BLaER1 treated with 17β-estradiol and CSF1 and Interleukin-3, amounts not matched to agents 10 nM and 100 nM (cell line): ENCODE data around the gene DAD1.

Experiments used
- H3K27ac ChIP-seq, 11 experiments: shearing (Covaris generic); formaldehyde crosslinking; 2 replicates each; pipeline ENCODE4 v1.8.1; 2022
- H3K27me3 ChIP-seq, 11 experiments: shearing (Covaris generic); formaldehyde crosslinking; 2 replicates each; pipeline ENCODE4 v1.8.1; 2022
- H3K36me3 ChIP-seq, 11 experiments: shearing (Covaris generic); formaldehyde crosslinking; 2 replicates each; pipeline ENCODE4 v1.8.1; 2022
- H3K4me1 ChIP-seq, 10 experiments: shearing (Covaris generic); formaldehyde crosslinking; 2 replicates each; pipeline ENCODE4 v1.8.1; 2022
- H3K4me2 ChIP-seq, 11 experiments: shearing (Covaris generic); formaldehyde crosslinking; 2 replicates each; pipeline ENCODE4 v1.8.1; 2022
- H3K4me3 ChIP-seq, 10 experiments: shearing (Covaris generic); formaldehyde crosslinking; 2 replicates each; pipeline ENCODE4 v1.8.1; 2022
- H3K9ac ChIP-seq, 11 experiments: shearing (Covaris generic); formaldehyde crosslinking; 2 replicates each; pipeline ENCODE4 v1.8.1; 2022
- H3K9me3 ChIP-seq, 11 experiments: shearing (Covaris generic); formaldehyde crosslinking; replicated peaks in 1 of 11; 2 replicates each; pipeline ENCODE4 v1.8.1; 2022
- H4K20me1 ChIP-seq, 11 experiments: shearing (Covaris generic); formaldehyde crosslinking; 2 replicates each; pipeline ENCODE4 v1.8.1; 2022
- Cebpa-rat ChIP-seq, 11 experiments: shearing (Covaris generic); IDR thresholded peaks; 2 replicates each; pipeline ENCODE4 v1.8.1; 2022

Gene DAD1

DNA sequence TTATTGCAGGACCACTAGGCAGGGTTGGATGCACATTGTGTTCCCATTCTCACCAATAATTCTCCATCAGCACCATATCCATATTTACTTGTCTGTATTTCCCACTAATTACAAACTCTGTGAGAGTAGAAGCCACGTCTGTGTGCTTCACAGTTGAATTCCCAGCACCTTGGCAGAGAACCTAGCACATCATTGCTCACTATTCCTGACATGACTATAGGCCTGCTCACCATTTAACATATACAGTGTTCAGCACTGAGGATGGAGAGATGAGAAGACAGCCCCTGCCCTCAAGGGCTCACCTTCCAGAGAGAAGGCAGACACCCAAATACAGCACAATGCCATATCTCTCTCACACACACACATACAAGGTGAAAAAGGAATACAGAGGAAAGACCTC, 5.0 kb downstream of the DAD1 start:
- H3K4me3 ChIP-seq = no peak overlapping the region
- no peaks in the 10 kb centered on the region for H3K9me3 ChIP-seq
- no peak for TF ChIP-seq Cebpa-rat (IDR thresholded peaks at IDR 0.05)
- peak overlapping the region in 2 of 11 experiments; percentile 13 to 48; a peak in 1 of 22 replicates for H3K27ac ChIP-seq
- no peaks in the 10 kb centered on the region for H3K27me3 ChIP-seq
- H3K4me2 ChIP-seq = peak overlapping the region; percentile 44 to 97 (median 57)
- peaks cover 49 to 62% (median 58%) of the 10 kb centered on the region in 10 experiments for H3K4me1 ChIP-seq
- H4K20me1 ChIP-seq = peaks cover 0 to 67% (median 22%) of the 10 kb centered on the region in 11 experiments; a peak in 12 of 22 replicates
- H3K36me3 ChIP-seq = peaks cover 13 to 46% (median 24%) of the 10 kb centered on the region in 11 experiments; a peak in 20 of 22 replicates
- peak overlapping the region in 2 of 11 experiments; percentile 30 to 52; a peak in 2 of 22 replicates for H3K9ac ChIP-seq

DNA sequence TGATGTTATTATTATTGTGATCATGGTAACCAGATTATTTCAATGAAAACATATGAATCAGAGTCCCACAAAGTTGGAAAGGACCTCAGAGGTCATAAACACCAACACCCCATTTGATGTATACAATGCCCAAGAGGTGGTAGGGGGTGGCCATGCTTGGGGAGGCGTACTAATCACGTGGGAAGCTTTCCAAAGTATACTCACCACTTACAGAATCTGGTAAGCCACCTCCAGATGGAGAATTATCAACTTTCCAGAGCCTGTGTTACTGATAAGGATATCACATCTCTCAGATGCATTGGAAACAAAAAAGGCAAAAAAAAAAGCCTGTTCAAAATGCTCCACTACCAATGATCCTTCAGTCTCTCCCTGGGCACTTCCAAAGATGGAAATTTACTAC, 8.4 kb downstream of the DAD1 start:
- H3K27ac ChIP-seq = no peak overlapping the region
- H3K4me2 ChIP-seq = no peak overlapping the region
- peaks cover 0 to 96% (median 28%) of the 10 kb centered on the region in 11 experiments; a peak in 12 of 22 replicates for H4K20me1 ChIP-seq
- H3K9ac ChIP-seq = no peak overlapping the region
- H3K9me3 ChIP-seq = 0 out of 22 replicates have a peak, but pooled peaks cover 0 to 3% (median 0%) of the 10 kb centered on the region in 11 experiments
- H3K27me3 ChIP-seq = no peaks in the 10 kb centered on the region
- peaks cover 24 to 36% (median 32%) of the 10 kb centered on the region in 10 experiments for H3K4me1 ChIP-seq
- H3K36me3 ChIP-seq = peaks cover 22 to 71% (median 36%) of the 10 kb centered on the region in 11 experiments
- TF ChIP-seq Cebpa-rat (IDR thresholded peaks at IDR 0.05) = no peak
- H3K4me3 ChIP-seq = no peak overlapping the region

DNA sequence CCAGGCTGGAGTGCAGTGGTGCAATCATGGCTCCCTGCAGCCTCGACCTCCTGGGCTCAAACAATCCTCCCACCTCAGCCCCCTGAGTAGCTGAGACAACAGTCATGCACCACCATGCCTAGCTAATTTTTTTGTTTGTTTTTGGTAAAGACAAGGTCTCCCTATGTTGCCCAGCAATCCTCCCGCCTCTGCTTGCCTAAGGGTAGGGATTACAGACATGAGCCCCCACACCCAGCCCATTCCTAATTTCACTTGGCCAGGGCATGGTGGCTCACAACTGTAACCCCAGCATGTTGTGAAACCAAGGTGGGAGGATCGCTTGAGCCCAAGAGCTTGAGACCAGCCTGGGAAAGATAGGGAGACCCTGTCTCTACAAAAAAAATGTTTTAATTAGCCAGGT, 9.1 kb downstream of the DAD1 start:
- Histone ChIP-seq H3K36me3 (peaks cover 29 to 78% (median 42%) of the 10 kb centered on the region in 11 experiments), H3K4me3 (no peak overlapping the region), H3K4me2 (no peak overlapping the region), H3K27me3 (no peaks in the 10 kb centered on the region), H3K9ac (no peak overlapping the region), H3K9me3 (0 out of 22 replicates have a peak, but pooled peaks cover 0 to 6% (median 0%) of the 10 kb centered on the region in 11 experiments), H3K4me1 (peaks cover 24 to 31% (median 27%) of the 10 kb centered on the region in 10 experiments), H3K27ac (no peak overlapping the region), H4K20me1 (peaks cover 0 to 96% (median 28%) of the 10 kb centered on the region in 11 experiments; a peak in 12 of 22 replicates)
- TF ChIP-seq Cebpa-rat (IDR thresholded peaks at IDR 0.05) = no peak

DNA sequence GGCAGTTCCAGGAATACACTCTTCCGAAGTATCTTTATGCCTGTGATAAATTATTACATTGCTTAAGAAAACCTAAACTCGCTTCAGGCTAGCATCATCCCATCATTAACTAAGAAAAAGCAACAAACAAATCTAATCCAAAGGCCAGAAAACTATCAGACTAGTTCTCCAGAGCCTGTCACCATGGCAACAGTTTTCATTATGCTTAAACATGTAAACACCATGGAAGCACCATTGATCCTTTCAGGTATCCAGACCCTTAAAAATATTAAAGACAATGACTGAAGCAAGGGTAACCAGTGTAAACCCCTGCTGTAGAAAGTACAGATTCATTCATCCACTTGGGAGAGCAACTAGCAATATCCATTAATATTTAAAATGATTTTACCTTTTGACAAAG, 9.8 kb downstream of the DAD1 start:
- no peak overlapping the region for H3K4me2 ChIP-seq
- H3K27me3 ChIP-seq = no peaks in the 10 kb centered on the region
- peaks cover 18 to 31% (median 22%) of the 10 kb centered on the region in 10 experiments for H3K4me1 ChIP-seq
- H3K27ac ChIP-seq = no peak overlapping the region
- no peak overlapping the region for H3K4me3 ChIP-seq
- peaks cover 36 to 78% (median 42%) of the 10 kb centered on the region in 11 experiments for H3K36me3 ChIP-seq
- 0 out of 22 replicates have a peak overlapping the region, but pooled peaks of 1 of the 11 experiments have one; percentile 45 for H3K9ac ChIP-seq
- peaks cover 0 to 96% (median 23%) of the 10 kb centered on the region in 11 experiments; a peak in 12 of 22 replicates for H4K20me1 ChIP-seq
- H3K9me3 ChIP-seq = 0 out of 22 replicates have a peak, but pooled peaks cover 0 to 6% (median 0%) of the 10 kb centered on the region in 11 experiments
- no peak for TF ChIP-seq Cebpa-rat (IDR thresholded peaks at IDR 0.05)

DNA sequence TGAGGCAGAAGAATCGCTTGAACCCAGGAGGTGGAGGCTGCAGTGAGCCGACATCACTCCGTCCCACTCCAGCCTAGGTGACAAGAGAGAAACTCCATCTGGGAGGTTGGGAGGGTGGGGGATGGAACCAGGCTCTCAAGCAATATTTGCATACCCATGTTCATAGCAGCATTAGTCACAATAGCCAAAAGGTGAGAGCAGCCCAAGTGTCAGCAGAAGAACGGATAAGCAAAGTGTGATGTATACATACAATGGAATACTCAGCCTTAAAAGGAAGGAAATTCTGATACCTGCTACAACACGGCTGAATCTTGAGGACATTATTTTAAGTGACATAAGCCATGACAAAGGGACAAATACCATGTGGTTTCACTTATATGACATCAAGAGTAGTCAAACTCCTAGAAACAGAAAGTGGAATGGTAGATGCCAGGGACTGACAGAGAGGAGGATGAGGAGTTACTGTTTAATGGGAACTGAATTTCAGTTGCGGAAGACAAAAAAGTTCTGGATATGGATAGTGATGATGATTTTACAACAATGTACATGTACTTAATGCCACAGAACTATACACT, 11.6 kb downstream of the DAD1 start:
- Histone ChIP-seq H3K4me2 (no peak overlapping the region), H3K4me1 (peaks cover 0 to 33% (median 10%) of the 10 kb centered on the region in 10 experiments; a peak in 16 of 20 replicates), H3K4me3 (no peak overlapping the region), H4K20me1 (peaks cover 0 to 86% (median 12%) of the 10 kb centered on the region in 11 experiments; a peak in 11 of 22 replicates), H3K27ac (no peak overlapping the region), H3K27me3 (no peaks in the 10 kb centered on the region), H3K9ac (no peak overlapping the region), H3K9me3 (0 out of 22 replicates have a peak, but pooled peaks cover 0 to 6% (median 0%) of the 10 kb centered on the region in 11 experiments), H3K36me3 (peaks cover 52 to 89% (median 59%) of the 10 kb centered on the region in 11 experiments)
- TF ChIP-seq Cebpa-rat (IDR thresholded peaks at IDR 0.05) = no peak

DNA sequence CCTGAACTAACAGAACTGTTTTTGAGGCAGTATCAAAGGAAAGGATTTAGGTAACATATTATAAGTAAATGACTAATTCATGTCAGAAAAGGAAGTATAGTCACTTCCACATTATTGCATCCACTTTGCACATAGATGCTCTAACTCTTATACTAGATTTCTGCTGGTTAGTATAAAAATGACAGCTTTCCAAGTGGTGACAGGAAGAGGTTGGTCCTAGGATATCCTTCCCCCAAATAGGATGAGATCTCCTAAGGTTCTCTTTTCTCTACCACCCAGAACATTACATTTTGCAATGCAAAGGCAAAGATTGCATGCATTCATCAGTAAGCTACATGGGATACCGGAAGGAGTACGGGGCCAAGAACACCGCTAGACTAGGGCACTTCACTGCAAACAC, 15.2 kb downstream of the DAD1 start:
- Histone ChIP-seq H3K4me1 (peaks cover 19 to 59% (median 23%) of the 10 kb centered on the region in 10 experiments), H4K20me1 (peaks cover 0 to 63% (median 8%) of the 10 kb centered on the region in 11 experiments; a peak in 11 of 22 replicates), H3K4me3 (no peak overlapping the region), H3K9ac (no peak overlapping the region), H3K27ac (0 out of 22 replicates have a peak overlapping the region, but pooled peaks of 1 of the 11 experiments have one; percentile 16), H3K4me2 (peak overlapping the region in 5 of 11 experiments; percentile 17 to 58 (median 44); a peak in 7 of 22 replicates), H3K9me3 (0 out of 22 replicates have a peak, but pooled peaks cover 0 to 6% (median 0%) of the 10 kb centered on the region in 11 experiments), H3K36me3 (peaks cover 56 to 96% (median 74%) of the 10 kb centered on the region in 11 experiments), H3K27me3 (no peaks in the 10 kb centered on the region)
- no peak for TF ChIP-seq Cebpa-rat (IDR thresholded peaks at IDR 0.05)

DNA sequence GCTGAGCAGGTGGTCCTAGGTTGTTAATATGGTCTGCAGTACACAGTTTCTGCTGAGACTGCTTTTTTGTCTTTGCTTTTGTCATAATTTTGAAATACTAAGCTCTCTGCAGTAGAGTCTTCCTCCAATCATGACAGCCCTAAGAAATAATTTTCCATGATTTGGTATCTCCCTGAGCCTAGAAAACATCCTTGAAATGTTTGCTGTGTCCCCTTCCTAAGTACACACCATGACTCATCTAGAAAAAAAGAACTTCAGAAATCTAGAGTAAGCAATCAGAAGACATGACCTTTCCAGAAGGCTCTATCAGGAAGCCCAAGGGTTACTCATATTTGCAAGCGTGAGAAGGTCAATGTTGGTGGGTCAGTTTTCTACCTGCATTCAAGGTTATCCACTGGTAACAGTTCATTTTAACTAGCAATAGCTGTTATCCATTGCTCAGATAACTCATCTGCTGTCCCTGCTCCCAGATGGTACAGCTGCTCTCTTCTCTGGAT, 16.4 kb downstream of the DAD1 start:
- H3K27me3 ChIP-seq = no peaks in the 10 kb centered on the region
- no peak overlapping the region for H3K4me3 ChIP-seq
- 0 out of 22 replicates have a peak, but pooled peaks cover 0 to 6% (median 0%) of the 10 kb centered on the region in 11 experiments for H3K9me3 ChIP-seq
- H3K27ac ChIP-seq = no peak overlapping the region
- H3K9ac ChIP-seq = peak overlapping the region in 2 of 11 experiments; percentile 10 to 25; a peak in 1 of 22 replicates
- peak overlapping the region in 4 of 11 experiments; percentile 14 to 58 (median 52); a peak in 6 of 22 replicates for H3K4me2 ChIP-seq
- TF ChIP-seq Cebpa-rat (IDR thresholded peaks at IDR 0.05) = no peak
- peaks cover 0 to 59% (median 6%) of the 10 kb centered on the region in 11 experiments; a peak in 8 of 22 replicates for H4K20me1 ChIP-seq
- H3K36me3 ChIP-seq = peaks cover 54 to 96% (median 72%) of the 10 kb centered on the region in 11 experiments
- H3K4me1 ChIP-seq = peaks cover 31 to 71% (median 35%) of the 10 kb centered on the region in 10 experiments

DNA sequence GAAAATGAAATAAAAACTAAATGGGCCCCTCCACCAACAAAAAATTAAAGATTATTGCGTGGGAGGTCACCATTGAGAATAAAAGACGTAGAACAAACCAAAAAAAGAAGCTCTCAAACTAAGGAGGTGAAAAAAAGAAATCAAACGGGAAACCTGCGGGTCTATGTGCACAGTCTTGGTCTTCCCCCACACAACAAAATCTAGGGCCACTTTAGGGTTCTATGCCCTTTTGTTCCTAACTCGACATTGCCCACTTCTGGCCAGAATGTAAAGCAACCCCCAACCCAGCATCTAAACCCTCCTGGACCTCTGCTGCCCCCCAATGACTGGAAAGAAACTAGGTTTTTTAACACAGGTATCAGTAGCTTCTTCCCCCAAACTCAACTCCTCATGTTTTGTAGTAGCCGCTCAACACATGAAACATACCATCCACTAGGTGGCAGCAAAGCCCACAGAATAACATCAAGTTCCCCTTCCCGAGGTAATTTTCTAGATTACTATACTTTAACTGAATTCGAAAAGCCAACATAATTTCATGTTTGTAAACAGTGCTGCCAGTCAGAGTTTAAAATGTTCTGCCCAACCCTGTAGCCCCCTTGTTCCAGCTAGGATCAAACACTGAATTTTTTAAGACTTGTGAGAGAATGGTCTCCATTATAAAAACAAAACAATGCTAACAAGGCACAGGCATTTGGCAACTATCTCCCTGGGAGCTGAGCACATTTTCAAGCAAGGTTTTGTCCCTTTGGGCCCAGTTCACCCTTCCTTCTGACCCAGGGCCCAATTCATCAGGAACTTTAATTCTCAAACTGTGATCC, 18.7 kb downstream of the DAD1 start:
- Histone ChIP-seq H3K4me2 (peak overlapping the region; percentile 33 to 98 (median 92); a peak in 21 of 22 replicates), H3K36me3 (peaks cover 45 to 95% (median 55%) of the 10 kb centered on the region in 11 experiments), H3K27ac (peak overlapping the region in 10 of 11 experiments; percentile 0 to 100 (median 100); a peak in 19 of 22 replicates), H3K4me1 (peaks cover 54 to 93% (median 58%) of the 10 kb centered on the region in 10 experiments), H3K27me3 (no peaks in the 10 kb centered on the region), H4K20me1 (peaks cover 0 to 42% (median 0%) of the 10 kb centered on the region in 11 experiments; a peak in 3 of 22 replicates), H3K4me3 (peak overlapping the region in 6 of 10 experiments; percentile 25 to 46 (median 32); a peak in 9 of 20 replicates), H3K9ac (peak overlapping the region in 10 of 11 experiments; percentile 29 to 99 (median 80); a peak in 19 of 22 replicates), H3K9me3 (0 out of 22 replicates have a peak, but pooled peaks cover 0 to 1% (median 0%) of the 10 kb centered on the region in 11 experiments)
- no peak for TF ChIP-seq Cebpa-rat (IDR thresholded peaks at IDR 0.05)
